Suppressor macrophage treated with lipopolysaccharide for 1 hour (primary cell): ENCODE data around the gene RANBP6.
"Not testable (repeated sequence)": the region's sequence is repeated elsewhere in the genome, so short reads cannot be mapped to it uniquely, and the experiment has no call there.

ENCODE experiments used
- DNase-seq, 3 donors: peaks; one replicate each; pipeline ENCODE4 v3.0.0-alpha.2; 2020 to 2022

The RANBP6 gene

GRCh38 chr9:6015278-6016157 lies at the start of gene RANBP6:
Gene RANBP6 (minus strand): TSS chr9:6015624. CDS start chr9:6015607, 17 bp downstream.
- DNase-seq, result peak; percentile 89 to 95 (median 92)

GRCh38 chr9:6063146-6063545 lies 47.7 kb upstream of the RANBP6 start:
- not testable (repeated sequence) for DNase-seq

- no peak for DNase-seq
Observed at GRCh38 chr9:6055666-6056065, 40.2 kb upstream of the RANBP6 start.

- DNase-seq, result peak; percentile 85 to 91 (median 91)
Observed at GRCh38 chr9:6055216-6055615, 39.8 kb upstream of the RANBP6 start.

- peak; percentile 78 to 85 (median 83) for DNase-seq
Observed at GRCh38 chr9:6054280-6055099, 39.1 kb upstream of the RANBP6 start.

GRCh38 chr9:6052293-6052919 lies 37.0 kb upstream of the RANBP6 start:
- no peak for DNase-seq

- no peak for DNase-seq
Observed at GRCh38 chr9:6051511-6051950, 36.1 kb upstream of the RANBP6 start.

- peak; percentile 30 to 44 (median 43) for DNase-seq
Observed at GRCh38 chr9:6049798-6050197, 34.4 kb upstream of the RANBP6 start.

GRCh38 chr9:6048039-6048438 lies 32.6 kb upstream of the RANBP6 start:
- DNase-seq, result no peak

- DNase-seq, result no peak
Observed at GRCh38 chr9:6047020-6047419, 31.6 kb upstream of the RANBP6 start.

- no peak for DNase-seq
Observed at GRCh38 chr9:6045364-6045763, 29.9 kb upstream of the RANBP6 start.

GRCh38 chr9:6040077-6040476 lies 24.7 kb upstream of the RANBP6 start:
- no peak for DNase-seq

GRCh38 chr9:6036391-6036790 lies 21.0 kb upstream of the RANBP6 start:
- no peak for DNase-seq

GRCh38 chr9:6034954-6035353 lies 19.5 kb upstream of the RANBP6 start:
- no peak for DNase-seq

- no peak for DNase-seq
Observed at GRCh38 chr9:6029604-6030274, 14.3 kb upstream of the RANBP6 start.

- DNase-seq, result peak; percentile 47 to 56 (median 49)
Observed at GRCh38 chr9:6024035-6024554, 8.7 kb upstream of the RANBP6 start.

GRCh38 chr9:6016975-6017374 lies 1.6 kb upstream of the RANBP6 start:
- not testable (repeated sequence) for DNase-seq

GRCh38 chr9:6014670-6015270 lies 654 bp downstream of the RANBP6 start:
- peak; percentile 35 to 70 (median 61) for DNase-seq

- DNase-seq, result peak; percentile 97 to 99 (median 99)
Observed at GRCh38 chr9:6008169-6008979, 7.0 kb downstream of the RANBP6 start.

GRCh38 chr9:6007770-6008168 lies 7.7 kb downstream of the RANBP6 start:
- peak; percentile 59 to 87 (median 62) for DNase-seq
